GM21619 (cell line): Measurements from ENCODE around the gene WDR87.

ENCODE experiments used
- ATAC-seq: cut with Tn5 transposase; IDR thresholded peaks from one replicate; pipeline ENCODE4 v1.9.1; 2021; ENCODE audit not compliant: unreplicated experiment

The WDR87 gene

GRCh38 chr19:37905946-37906868 lies at the start of gene WDR87:
Gene WDR87 (minus strand): TSS chr19:37906594. CDS start chr19:37898239, 8,355 bp downstream.
- no peak for ATAC-seq

DNA sequence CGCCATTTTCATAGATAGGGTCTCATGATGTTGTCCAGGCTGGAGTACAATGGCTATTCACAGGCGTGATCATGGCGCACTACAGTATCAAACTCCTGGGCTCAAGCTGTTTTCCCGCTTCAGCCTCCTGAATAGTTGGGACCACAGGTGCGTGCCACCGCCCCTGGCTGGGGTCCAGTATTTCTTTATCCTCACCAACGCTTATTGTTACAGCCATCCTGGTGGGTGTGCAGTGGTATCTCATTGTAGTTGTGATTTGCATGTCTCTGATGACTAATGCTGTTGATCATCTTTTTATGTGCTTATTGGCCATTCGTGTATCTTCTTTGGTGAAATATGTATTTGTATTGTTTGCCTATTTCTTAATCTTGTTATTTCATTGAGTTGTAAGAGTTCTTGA lies 49.6 kb upstream of the WDR87 start:
- no peak for ATAC-seq

DNA sequence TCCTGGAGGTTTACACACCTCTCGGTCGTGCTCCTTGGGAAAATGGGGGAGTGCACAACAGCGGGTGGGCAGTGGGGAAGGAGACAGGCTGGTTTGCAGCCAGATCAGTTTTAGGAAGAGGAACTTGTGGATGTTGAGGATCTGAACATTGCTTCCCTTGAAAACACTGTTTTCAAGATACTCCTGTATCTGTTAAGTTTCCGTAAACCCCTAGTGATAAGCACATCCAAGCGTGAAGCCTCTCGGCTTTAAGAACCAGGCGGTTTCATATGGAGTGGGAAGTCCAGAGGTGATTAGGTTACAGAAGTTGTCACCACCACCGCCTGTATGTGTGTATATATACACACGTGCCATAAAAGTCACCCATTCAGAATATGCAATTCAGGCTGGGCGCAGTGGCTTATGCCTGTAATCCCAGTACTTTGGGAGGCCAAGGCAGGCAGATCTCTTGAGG lies 48.1 kb upstream of the WDR87 start:
- no peak for ATAC-seq

GRCh38 chr19:37953918-37954303 lies 47.5 kb upstream of the WDR87 start:
- ATAC-seq, result no peak

GRCh38 chr19:37953171-37953917 lies 47.0 kb upstream of the WDR87 start:
- no peak for ATAC-seq

- ATAC-seq, result no peak
Observed at GRCh38 chr19:37951816-37952210, 45.4 kb upstream of the WDR87 start.

- no peak for ATAC-seq
Observed at GRCh38 chr19:37950471-37951175, 44.2 kb upstream of the WDR87 start.

GRCh38 chr19:37948362-37948761 lies 42.0 kb upstream of the WDR87 start:
- ATAC-seq, result no peak

- ATAC-seq, result no peak
Observed at GRCh38 chr19:37947778-37948177, 41.4 kb upstream of the WDR87 start.

DNA sequence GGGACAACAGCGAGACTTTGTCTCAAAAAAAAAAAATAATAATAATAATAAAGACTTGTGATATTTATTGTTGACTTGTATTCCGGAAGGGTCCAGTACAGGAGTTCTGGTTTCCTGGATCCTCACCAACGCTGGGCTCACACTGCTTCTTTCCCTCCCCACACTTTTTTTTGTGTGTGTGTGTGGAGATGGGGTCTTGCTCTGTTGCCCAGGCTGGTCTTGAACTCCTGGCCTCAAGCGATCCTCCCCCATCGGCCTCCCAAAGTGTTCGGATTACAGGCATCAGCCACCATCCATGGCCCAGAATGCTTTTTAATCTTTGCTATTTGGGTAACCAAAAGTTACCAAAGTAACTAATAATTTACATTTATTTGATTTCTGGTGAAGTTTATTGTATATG lies 39.7 kb upstream of the WDR87 start:
- ATAC-seq, result no peak

DNA sequence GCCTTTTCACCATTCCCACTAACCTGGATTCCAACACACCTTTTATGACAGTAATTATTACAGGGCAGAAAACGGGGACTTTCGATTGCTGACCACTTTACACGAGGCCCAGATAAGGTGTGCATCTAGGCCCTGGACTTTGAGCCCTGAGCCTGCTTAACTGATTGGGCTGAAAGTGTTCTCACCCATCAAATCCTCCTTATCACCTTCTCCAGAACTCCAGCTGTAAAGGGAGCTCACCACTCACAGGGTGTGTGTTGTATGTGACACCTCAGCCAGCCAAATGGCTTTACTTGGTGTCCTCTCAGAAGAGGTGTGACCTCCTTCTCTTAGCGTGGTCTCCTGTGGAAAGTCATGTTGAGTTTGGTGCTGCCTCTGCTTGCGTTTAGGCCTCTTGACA lies 37.1 kb upstream of the WDR87 start:
- ATAC-seq, result no peak

DNA sequence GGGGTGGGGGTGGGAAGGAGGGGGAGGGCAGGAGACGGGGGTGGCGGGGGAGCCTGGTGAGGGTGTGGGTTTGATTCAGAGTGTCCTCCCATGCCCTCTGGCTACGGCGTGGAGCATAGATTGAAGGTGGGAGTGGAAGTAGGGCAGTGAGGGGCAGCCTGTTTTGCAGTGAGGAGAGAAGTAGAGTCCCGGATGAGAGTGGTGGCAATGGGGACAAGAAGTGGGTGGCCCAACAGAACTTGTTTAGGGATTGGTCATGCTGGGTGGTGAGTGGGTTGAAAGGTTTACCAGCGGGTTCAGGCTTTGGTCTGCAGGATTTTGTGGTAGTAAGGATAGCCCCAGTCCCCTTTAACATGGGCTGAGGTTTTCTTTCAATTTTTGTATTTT lies 36.1 kb upstream of the WDR87 start:
- no peak for ATAC-seq

GRCh38 chr19:37941782-37942515 lies 35.6 kb upstream of the WDR87 start:
- no peak for ATAC-seq

GRCh38 chr19:37938353-37938752 lies 32.0 kb upstream of the WDR87 start:
- ATAC-seq, result no peak

DNA sequence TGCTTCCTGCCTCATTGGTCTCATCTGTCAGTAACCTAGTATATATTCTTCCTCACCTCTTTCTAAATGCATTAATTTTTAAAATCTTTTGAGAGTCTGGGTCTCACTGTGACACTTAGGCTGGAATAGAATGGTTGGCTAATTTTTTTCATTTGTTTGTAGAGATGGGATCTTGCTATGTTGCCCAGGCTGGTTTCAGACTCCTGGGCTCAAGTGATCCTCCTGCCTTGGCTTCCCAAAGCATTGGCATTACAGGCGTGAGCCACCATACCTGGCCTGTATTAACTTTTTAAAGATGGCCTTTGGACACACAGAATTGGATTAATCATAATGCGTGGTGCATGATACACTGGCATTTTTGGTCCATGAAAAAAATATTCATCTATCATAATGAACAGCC lies 30.5 kb upstream of the WDR87 start:
- ATAC-seq, result no peak

- ATAC-seq, result no peak
Observed at GRCh38 chr19:37936166-37936565, 29.8 kb upstream of the WDR87 start.

GRCh38 chr19:37935341-37935740 lies 28.9 kb upstream of the WDR87 start:
- ATAC-seq, result no peak

GRCh38 chr19:37933937-37934358 lies 27.6 kb upstream of the WDR87 start:
- ATAC-seq, result no peak

DNA sequence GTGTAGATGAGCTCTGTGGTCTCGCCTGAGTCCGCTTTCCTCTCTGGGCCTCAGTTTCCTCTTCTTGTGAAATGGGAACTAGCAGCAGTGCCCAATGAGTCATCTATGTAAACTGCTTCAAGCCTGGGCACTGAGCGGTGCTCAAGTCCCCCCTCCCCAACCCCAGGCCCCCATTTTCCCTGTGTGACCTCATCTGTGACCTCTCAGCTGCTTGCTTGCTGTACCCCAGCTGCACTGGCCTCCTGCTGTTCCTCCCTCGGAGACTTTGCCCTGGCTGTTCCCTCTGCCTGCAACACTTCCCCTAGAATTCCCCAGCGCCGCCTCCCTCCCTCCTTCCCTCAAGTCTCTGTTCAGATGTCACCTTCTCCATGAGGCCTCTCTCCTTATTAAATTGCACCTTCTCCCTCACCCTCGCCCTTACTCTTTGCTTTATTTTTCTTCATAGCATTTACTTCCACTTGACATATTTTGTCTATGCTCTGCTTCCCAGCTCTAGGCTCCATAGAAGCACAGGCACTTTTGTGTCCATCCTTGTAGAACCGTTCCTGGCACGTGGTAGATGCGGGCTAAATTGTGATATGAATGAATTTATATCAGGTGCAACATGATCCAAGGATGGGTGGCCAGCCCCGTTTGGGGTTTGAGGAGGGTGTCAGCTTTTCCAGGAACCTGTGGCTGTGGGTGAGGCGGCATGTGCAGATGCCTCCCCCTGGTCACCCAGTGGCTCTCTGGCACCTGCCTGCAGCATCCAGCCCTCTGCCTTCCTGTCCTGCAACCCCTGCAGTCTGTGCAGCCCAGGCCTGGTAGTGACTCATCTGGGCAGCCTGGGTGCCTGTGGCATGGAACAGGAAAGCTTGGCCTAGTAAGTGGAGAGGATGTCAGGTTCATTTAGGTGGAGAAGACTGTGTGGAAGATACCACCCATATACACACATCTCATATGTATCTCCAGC lies 26.9 kb upstream of the WDR87 start:
- ATAC-seq, result no peak
